Duodenal mucosa (tissue), 2 donors: ENCODE measurements around the gene ODR4.

ENCODE experiments used
- H3K27ac ChIP-seq: one replicate; pipeline ENCODE4 v1.7.0; 2013; ENCODE audit warnings: low read depth, low read length
- H3K27me3 ChIP-seq, 2 donors: one replicate each; pipeline ENCODE4 v1.7.0; 2013; ENCODE audit warnings: low read length in 2 of 2, control low read depth in 1 of 2; ENCODE audit not compliant: insufficient read depth in 2 of 2, control insufficient read depth in 1 of 2
- H3K36me3 ChIP-seq, 2 donors: one replicate each; pipeline ENCODE4 v1.7.0; 2013; ENCODE audit warnings: low read length in 2 of 2, control low read depth in 1 of 2; ENCODE audit not compliant: insufficient read depth in 2 of 2, control insufficient read depth in 1 of 2
- H3K4me1 ChIP-seq, 2 donors: one replicate each; pipeline ENCODE4 v1.7.0; 2013; ENCODE audit warnings: low read length in 2 of 2, control low read depth in 1 of 2; ENCODE audit not compliant: insufficient read depth in 2 of 2, control insufficient read depth in 1 of 2
- H3K4me3 ChIP-seq, 2 donors: one replicate each; pipeline ENCODE4 v1.7.0; 2013; ENCODE audit warnings: low read length in 2 of 2, low read depth in 1 of 2
- H3K9ac ChIP-seq, 2 donors: one replicate each; pipeline ENCODE4 v1.7.0; 2013; ENCODE audit warnings: low read length in 2 of 2, low read depth in 1 of 2
- H3K9me3 ChIP-seq, 2 donors: one replicate each; pipeline ENCODE4 v1.7.0; 2013; ENCODE audit warnings: low read length in 2 of 2, control low read depth in 1 of 2; ENCODE audit not compliant: control insufficient read depth in 1 of 2

Gene ODR4

GRCh38 chr1:186420311-186420710 lies 44.7 kb downstream of the ODR4 start:
- Histone ChIP-seq H3K27ac (no peak overlapping the region), H3K9me3 (no peaks in the 10 kb centered on the region), H3K4me1 (no peaks in the 10 kb centered on the region), H3K9ac (no peak overlapping the region), H3K36me3 (peaks cover 3 to 14% of the 10 kb centered on the region in 2 donors), H3K4me3 (no peak overlapping the region), H3K27me3 (no peaks in the 10 kb centered on the region)

- Histone ChIP-seq H3K27ac (no peak overlapping the region), H3K9me3 (no peaks in the 10 kb centered on the region), H3K27me3 (no peaks in the 10 kb centered on the region)
Observed at GRCh38 chr1:186420923-186421322, 45.3 kb downstream of the ODR4 start.

GRCh38 chr1:186421446-186421845 lies 45.8 kb downstream of the ODR4 start:
- H3K4me1 ChIP-seq, result no peaks in the 10 kb centered on the region
- H3K27me3 ChIP-seq, result no peaks in the 10 kb centered on the region
- H3K4me3 ChIP-seq, result no peak overlapping the region
- H3K36me3 ChIP-seq, result peaks cover 3 to 14% of the 10 kb centered on the region in 2 donors
- H3K9me3 ChIP-seq, result no peaks in the 10 kb centered on the region
- H3K9ac ChIP-seq, result no peak overlapping the region
- H3K27ac ChIP-seq, result no peak overlapping the region

More at GRCh38 chr1:186420923-186421322, 45.3 kb downstream of the ODR4 start:
- Histone ChIP-seq H3K4me3 (no peak overlapping the region), H3K36me3 (peaks cover 3 to 14% of the 10 kb centered on the region in 2 donors), H3K4me1 (no peaks in the 10 kb centered on the region), H3K9ac (no peak overlapping the region)

GRCh38 chr1:186424539-186424938 lies 48.9 kb downstream of the ODR4 start:
- Histone ChIP-seq H3K27me3 (no peaks in the 10 kb centered on the region), H3K4me3 (no peak overlapping the region), H3K36me3 (peaks cover 3% of the 10 kb centered on the region in 2 donors), H3K9ac (no peak overlapping the region), H3K4me1 (no peaks in the 10 kb centered on the region), H3K9me3 (no peaks in the 10 kb centered on the region), H3K27ac (no peak overlapping the region)

- Histone ChIP-seq H3K36me3 (no peaks in the 10 kb centered on the region), H3K9me3 (no peaks in the 10 kb centered on the region), H3K27ac (no peak overlapping the region), H3K4me3 (no peak overlapping the region), H3K27me3 (no peaks in the 10 kb centered on the region), H3K9ac (no peak overlapping the region), H3K4me1 (no peaks in the 10 kb centered on the region)
Observed at GRCh38 chr1:186426118-186426517, 50.5 kb downstream of the ODR4 start.

- no peak overlapping the region for H3K9ac ChIP-seq
- H3K4me3 ChIP-seq, result no peak overlapping the region
- H3K9me3 ChIP-seq, result no peaks in the 10 kb centered on the region
- H3K27ac ChIP-seq, result no peak overlapping the region
- no peaks in the 10 kb centered on the region for H3K36me3 ChIP-seq
- no peaks in the 10 kb centered on the region for H3K4me1 ChIP-seq
- no peaks in the 10 kb centered on the region for H3K27me3 ChIP-seq
Observed at GRCh38 chr1:186429017-186429416, 53.4 kb downstream of the ODR4 start.

- no peaks in the 10 kb centered on the region for H3K9me3 ChIP-seq
- no peak overlapping the region for H3K27ac ChIP-seq
- no peak overlapping the region for H3K9ac ChIP-seq
- H3K4me3 ChIP-seq, result no peak overlapping the region
- no peaks in the 10 kb centered on the region for H3K27me3 ChIP-seq
- no peaks in the 10 kb centered on the region for H3K36me3 ChIP-seq
- H3K4me1 ChIP-seq, result no peaks in the 10 kb centered on the region
Observed at GRCh38 chr1:186435336-186435735, 59.7 kb downstream of the ODR4 start.

- no peaks in the 10 kb centered on the region for H3K27me3 ChIP-seq
Observed at GRCh38 chr1:186438567-186438966, 62.9 kb downstream of the ODR4 start.

GRCh38 chr1:186440584-186440983 lies 64.9 kb downstream of the ODR4 start:
- H3K4me3 ChIP-seq, result no peak overlapping the region
- no peaks in the 10 kb centered on the region for H3K9me3 ChIP-seq
- H3K36me3 ChIP-seq, result no peaks in the 10 kb centered on the region
- no peak overlapping the region for H3K9ac ChIP-seq
- no peak overlapping the region for H3K27ac ChIP-seq
- no peaks in the 10 kb centered on the region for H3K4me1 ChIP-seq
- no peaks in the 10 kb centered on the region for H3K27me3 ChIP-seq

More at GRCh38 chr1:186438567-186438966, 62.9 kb downstream of the ODR4 start:
- H3K4me3 ChIP-seq, result no peak overlapping the region
- H3K27ac ChIP-seq, result no peak overlapping the region
- H3K36me3 ChIP-seq, result no peaks in the 10 kb centered on the region
- H3K4me1 ChIP-seq, result no peaks in the 10 kb centered on the region
- H3K9me3 ChIP-seq, result no peaks in the 10 kb centered on the region
- no peak overlapping the region for H3K9ac ChIP-seq

GRCh38 chr1:186442651-186443375 lies 67.2 kb downstream of the ODR4 start:
- Histone ChIP-seq H3K9ac (no peak overlapping the region), H3K36me3 (no peaks in the 10 kb centered on the region), H3K4me1 (no peaks in the 10 kb centered on the region), H3K9me3 (no peaks in the 10 kb centered on the region), H3K27me3 (no peaks in the 10 kb centered on the region), H3K27ac (no peak overlapping the region), H3K4me3 (no peak overlapping the region)
